HG03139 (cell line): ENCODE measurements around the gene EN2.
"Not testable (repeated sequence)": the region's sequence is repeated elsewhere in the genome, so short reads cannot be mapped to it uniquely, and the experiment has no call there.

Experiments used
- ATAC-seq: cut with Tn5 transposase; IDR thresholded peaks from one replicate; pipeline ENCODE4 v1.9.1; 2021; ENCODE audit not compliant: unreplicated experiment

Gene EN2

DNA sequence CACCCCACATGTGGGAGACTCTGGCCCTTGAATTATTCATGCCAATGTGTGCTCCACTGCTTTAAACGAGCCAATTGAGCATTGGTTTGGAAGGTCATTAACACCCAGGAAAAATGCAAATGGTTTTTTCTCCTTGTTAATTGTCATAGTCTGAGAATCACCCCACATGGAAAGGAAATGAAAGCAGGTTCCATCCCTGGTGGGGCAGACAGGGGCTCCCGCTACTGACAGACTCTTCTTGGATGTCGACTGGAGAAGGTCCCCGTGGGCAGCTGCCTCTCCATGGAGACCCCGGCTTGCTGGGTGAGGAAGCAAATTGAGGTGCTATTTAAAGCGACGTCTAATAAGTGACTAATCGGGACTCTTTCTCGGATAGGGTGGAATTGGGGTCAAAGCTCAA is 32.0 kb upstream of the EN2 start:
- ATAC-seq, result no peak

DNA sequence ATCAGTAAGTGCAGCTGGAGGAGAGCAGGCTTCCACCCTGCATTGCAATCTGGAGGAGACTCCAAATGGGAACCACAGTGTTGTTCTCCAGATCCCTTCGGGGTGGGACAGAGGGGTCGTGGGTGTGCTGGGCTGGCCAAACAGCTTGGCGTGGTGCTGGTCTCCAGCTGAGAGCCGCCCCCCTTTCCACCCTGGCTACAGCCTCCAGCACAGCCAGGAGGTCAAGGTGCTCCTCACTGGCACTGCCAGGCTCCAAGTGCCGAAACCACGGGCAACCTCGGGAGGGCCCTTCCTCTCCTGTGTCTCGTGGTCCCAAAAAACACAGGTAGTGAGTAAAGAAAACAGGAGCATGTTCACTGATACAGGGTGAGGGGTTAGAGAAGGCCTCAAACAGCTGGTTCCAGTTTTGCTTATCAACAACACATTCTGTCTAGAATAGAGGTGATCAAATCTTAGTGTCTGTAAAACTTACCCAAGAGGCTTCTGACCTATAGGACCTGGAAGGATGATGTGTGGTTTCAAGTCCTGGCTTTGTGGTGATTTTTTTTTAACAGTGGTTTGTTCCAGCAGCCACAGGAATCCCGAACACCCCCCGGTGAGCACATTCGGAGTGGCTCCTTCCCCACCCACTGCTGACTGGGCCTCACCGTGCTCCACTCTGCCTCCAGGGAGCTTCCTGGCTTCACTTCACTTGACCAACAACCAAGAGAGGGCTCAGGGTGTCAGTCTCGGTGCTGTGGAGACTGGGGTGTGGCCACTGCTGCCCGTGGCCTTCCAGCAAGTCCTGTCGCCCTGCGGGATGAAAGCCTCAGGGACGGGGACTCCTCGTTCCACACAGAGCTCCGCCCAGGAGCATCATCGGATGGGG is 31.2 kb upstream of the EN2 start:
- ATAC-seq, result no peak

DNA sequence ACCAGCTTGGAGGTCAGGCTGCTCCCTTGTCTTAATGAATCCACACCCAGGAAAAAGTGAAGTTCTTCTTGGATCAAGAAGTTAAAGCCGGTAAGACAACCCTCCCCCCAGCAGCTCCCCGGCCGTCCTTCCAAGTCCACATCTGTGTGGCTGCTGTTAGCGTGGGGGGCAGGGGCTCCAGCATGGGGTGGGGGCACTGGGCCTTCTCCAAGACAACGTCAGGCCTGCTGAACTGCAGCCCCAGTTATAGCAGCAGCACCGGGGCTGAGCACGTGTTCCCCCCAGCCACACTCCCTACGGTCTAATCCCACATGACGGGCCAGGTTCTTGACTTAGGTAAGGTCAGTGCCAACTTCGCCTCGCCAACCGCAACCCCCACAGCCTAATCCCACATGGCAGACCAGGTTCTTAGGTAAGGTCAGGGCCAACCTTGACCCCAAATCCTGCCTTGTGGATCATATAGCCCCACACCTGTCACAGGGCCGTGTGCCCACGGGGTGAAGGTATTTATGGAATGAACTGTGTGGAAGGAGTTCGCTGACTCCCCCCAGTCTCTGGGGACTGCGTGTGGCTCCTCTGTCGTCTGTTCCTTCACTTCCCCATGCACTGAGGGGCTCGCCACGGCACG is 30.4 kb upstream of the EN2 start:
- ATAC-seq, result no peak

DNA sequence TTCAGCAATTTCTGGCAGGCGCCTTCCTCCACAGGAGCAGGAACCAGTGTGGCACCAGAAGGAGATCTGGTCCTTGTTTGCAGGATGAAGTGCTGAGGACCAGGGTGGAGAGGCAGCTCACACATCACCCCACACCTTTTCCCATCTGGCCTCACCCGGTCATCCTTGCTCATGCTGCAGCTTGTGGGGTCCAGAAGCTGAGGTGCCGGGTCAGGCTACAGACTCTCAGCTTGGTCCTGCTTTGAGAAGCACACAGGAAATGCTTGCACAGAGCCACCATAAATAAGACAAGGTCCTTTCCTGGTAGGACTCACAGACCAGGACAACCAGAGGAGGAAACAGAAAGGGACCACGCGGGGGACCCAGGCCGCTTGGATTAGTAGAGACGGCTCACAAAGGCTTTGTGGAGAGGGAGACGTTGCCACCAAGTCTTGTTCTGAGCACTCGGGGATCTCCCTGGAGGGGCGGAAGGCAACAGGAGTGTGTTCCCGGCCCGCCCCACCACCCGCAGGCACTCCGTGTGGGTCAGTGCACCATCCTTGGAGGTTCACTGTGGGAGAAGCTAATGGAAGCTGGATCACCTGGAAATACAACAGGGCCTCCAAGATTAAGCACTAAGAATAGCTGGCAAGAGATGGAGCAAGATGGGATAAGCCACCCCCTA is 29.6 kb upstream of the EN2 start:
- no peak for ATAC-seq

DNA sequence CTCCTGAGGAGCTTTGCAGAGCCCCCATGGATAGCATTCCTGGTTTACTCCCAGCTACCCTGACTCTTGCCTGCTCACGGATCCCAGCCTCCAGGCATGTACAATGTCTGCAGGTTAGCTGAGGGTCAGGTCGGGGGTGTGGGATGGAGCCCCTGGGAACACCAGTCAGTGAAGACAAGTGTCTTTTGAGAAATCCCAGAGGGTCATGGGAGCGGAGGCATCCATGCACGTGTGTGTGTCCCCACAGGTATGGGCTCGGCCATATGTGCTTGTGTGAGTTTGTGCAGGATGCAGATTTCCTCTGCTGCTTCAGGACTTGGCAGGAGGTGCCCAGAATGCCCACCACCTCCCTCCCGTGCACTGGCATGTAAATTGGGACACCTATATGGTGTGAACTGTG is 28.3 kb upstream of the EN2 start:
- ATAC-seq, result no peak

DNA sequence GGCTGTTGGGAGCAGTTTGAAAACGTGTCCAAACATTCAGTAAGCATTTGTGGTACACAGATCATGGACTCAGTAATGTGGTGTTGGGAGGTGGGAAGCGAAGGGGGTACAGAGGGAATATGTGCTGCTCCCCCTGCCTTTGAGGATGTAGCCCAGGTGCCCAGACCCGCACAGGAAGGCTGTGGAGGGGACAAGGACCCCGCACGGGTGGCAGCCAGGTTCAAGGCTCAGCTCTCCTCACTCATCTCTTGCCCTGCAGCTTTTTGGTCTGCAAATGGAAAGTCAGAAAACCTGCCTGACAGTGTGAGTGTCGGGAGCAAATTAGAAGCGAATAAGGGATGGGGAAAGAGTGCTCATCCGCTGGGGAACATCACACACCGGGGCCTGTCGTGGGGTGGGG is 27.3 kb upstream of the EN2 start:
- no peak for ATAC-seq

DNA sequence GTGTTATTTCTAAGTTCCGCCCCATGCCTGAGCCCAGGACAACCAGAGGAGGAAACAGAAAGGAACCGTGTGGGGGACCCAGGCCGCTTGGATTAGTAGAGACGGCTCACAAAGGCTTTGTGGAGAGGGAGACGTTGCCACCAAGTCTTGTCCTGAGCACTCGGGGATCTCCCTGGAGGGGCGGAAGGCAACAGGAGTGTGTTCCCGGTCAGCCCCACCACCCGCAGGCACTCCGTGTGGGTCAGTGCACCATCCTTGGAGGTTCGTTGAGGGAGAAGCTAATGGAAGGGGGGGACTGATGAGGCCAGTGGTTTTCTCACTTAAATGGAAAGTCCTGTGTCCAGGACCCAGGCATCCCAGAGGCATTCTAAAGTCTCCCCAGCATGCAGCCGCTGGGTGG is 26.7 kb upstream of the EN2 start:
- ATAC-seq, result no peak

DNA sequence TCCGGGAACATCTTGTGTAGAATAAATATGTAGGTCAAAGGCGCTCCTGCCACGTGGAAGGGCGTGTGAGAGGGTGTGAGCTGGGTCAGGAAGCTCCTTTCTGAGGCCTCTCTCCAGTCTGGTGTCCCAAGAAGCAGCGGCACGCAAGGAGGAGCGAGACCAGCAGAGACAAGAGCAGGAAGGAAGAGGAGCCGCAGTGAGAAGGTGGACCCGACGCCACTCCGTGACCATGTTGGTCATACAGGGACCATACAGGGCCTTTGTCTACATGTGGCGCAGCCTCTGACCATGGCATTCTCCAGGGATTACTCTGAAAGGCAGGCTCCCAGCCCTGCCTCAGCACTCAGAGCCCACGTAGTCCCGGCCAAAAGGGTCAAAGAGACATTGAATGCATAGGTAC is 26.2 kb upstream of the EN2 start:
- no peak for ATAC-seq

DNA sequence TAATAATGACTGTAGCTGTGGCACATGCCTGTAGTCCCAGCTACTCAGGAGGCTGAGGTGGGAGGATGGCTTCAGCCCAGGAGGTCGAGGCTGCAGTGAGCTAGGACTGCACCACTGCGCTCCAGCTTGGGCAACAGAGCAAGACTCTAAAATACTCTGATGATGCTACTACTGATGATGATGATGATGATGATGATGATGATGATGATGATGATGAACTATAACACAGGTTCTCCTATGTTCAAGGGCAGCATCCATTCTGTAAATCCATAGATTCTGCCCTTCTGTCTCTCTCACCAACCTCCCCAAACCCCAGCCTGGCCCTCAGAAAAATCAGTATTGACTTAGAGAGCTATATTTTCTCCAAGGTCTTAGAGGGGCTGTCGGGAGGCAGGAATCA is 22.8 kb upstream of the EN2 start:
- no peak for ATAC-seq

DNA sequence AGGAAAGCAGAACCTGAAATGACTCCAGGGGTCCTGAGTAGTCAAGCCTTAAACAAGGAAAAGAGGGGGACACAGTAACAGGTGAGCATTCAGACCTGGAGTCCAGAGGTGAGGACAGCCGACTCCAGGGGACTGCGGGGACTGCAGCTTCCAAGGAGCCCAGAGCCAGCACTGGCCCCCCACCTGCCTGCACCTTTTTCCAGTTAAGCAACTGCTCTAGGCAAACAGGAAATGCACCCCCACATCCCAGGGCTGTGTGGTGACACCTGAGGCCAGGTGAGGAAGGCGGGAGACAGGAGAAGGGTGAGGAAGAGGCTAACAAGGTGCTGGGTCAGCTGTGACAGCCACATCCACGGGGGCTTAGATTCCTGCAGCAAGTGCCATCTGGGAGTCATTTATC is 20.1 kb upstream of the EN2 start:
- ATAC-seq, result no peak

DNA sequence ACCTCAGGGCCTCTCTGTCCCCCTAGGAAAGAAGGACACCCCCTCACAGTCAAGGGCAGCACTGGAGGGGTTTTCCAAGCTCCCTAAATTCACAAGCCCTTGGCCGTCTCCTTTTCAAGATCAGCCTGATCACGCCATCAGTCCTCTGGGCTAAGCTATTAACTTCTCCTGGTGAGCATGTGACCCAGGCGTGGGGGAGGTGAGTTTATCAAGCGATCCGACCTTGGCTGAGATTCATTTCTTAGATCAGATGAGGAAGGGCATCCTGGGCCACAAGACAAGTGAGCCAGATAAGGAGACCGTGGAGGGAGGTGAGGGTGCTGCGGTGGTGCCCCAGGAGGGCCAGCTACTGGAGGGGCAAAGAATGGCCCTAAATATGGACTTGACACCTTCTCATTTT is 19.2 kb upstream of the EN2 start:
- no peak for ATAC-seq

DNA sequence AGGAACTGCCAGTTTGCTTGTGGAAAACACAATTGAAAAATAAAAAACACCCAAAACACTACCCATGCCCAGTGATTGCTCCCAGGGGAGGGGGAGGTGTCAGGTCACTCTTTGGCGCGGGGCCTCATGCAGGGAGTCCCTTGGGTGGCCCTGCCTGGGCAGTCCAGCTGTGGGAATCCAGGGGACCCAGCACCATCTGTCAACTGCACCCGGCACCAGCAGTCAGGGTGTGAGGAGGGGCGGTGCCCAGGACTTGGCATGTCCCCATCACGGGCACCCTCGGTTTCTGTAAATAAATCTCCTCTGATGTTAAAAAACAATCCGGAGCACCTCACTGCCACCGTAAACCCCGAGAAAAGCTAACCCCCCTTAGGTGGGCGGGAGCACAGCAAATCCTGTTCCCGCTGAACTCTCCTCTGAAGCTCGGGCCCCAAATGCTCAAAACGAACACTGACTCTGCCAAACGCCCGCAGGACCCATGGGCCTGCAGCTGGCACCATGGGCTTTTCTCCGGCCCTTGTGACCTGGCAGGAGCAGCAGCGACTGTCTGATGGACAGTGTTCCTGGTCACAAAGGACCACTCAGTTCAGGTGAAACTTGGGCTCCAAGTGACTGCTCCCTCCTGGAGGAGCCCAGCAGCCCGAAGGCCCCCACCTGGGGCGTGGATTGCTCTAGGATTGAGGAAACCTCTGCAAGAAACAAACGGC is 18.5 kb upstream of the EN2 start:
- no peak for ATAC-seq

DNA sequence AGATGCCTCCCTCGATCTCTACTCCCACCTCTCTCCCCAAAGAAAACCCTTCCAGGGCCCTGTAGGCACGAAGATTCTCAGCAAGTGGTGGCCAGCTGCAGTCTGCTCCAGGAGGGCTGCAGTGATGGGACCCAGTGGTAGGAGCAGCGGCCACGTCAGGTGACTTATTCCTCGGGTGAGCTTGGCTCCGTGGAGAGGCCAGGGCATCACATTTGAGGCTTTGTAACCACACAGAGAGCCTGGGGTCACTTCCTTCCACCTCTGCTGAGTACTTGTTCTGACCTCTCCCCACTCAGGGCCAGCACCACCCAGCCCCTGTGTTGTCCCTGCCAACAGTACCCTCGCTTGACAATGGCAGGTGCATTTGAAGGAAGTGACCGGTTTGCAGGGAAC is 17.9 kb upstream of the EN2 start:
- no peak for ATAC-seq

DNA sequence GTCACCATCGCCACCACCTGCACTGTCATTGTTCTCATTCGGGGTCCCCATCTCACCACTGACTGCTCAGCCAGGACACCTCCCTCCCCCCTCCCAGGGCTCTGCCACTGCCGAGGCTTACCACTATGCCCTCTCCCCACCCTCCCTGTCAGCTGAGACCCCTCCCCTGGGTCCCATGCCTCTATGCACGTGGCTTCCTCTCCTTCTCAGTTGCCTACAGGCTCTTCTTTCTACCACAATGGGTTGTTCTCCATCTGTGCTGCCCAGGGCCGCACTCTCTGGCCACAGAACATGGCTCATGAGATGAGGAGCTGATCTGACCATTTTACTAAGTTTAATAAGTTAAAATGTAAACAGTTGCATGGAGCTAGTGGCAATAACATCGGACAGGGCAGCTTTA is 16.1 kb upstream of the EN2 start:
- ATAC-seq, result no peak

DNA sequence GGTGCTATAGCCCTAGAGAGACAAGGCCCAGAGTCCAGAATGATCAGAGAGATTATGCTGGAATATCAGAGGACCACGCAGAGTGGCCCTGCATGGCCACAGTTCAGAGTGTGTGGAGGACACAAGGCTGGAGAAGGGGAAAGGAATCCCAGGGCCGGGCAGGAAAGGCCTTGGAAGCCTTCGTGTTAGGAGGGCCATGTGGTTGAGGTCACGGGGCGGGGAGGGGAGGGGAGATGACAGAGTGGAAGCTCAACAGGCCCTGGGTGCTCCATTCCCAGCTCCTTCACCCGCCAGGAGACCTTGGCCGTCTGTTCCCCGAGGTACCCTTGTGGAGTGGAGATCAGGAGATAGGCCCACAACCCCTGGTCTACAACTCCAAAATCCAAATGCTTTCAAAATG is 13.2 kb upstream of the EN2 start:
- ATAC-seq, result no peak

DNA sequence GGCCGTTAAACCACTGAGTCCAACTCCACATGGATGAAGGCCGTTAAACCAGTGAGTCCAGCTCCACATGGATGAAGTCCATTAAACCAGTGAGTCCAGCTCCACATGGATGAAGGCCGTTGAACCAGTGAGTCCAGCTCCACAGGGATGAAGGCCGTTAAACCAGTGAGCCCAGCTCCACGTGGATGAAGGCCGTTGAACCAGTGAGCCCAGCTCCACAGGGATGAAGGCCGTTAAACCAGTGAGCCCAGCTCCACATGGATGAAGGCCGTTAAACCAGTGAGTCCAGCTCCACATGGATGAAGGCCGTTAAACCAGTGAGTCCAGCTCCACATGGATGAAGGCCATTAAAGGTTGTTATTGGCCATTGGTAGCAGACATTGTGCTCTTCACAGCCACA is 12.3 kb upstream of the EN2 start:
- ATAC-seq, result not testable (repeated sequence)

DNA sequence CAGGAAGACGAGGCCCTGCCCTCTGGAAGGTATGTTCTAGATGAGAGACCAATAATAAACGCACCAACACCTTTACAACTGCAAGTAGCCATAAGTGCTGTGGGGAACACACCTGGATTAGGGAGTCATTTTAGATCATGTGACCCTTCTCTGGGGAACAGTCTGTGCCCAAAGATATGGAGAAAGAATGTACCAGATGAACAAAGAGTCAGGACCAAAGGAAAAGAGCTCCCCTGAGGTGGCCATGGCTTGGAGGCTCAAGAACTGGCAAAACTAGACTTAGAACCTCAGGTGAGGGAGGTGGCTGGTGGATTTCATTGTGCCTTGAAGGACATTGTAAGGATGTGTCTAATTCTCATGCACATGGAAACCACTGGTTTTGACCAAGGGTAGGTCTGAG is 10.3 kb upstream of the EN2 start:
- ATAC-seq, result no peak

DNA sequence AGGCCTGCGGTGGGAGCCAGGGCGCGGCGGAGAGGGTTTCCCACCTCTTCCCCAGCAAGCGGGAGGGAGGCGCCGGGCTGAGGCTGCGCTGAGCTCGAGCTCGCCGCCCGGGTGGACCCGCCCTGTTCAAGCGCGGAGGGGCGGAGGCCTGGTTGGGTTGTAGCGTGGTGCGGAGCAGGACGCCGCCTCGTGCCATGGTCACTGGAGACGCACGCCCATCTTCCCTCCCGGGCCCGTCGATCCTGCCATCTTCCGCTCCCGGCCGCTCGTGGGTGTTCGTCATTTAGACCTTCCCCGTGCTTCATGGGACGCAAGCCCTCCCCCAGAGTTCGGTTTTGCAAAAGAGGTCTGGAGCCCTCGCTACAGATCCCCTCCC is 9.3 kb upstream of the EN2 start:
- ATAC-seq, result no peak

DNA sequence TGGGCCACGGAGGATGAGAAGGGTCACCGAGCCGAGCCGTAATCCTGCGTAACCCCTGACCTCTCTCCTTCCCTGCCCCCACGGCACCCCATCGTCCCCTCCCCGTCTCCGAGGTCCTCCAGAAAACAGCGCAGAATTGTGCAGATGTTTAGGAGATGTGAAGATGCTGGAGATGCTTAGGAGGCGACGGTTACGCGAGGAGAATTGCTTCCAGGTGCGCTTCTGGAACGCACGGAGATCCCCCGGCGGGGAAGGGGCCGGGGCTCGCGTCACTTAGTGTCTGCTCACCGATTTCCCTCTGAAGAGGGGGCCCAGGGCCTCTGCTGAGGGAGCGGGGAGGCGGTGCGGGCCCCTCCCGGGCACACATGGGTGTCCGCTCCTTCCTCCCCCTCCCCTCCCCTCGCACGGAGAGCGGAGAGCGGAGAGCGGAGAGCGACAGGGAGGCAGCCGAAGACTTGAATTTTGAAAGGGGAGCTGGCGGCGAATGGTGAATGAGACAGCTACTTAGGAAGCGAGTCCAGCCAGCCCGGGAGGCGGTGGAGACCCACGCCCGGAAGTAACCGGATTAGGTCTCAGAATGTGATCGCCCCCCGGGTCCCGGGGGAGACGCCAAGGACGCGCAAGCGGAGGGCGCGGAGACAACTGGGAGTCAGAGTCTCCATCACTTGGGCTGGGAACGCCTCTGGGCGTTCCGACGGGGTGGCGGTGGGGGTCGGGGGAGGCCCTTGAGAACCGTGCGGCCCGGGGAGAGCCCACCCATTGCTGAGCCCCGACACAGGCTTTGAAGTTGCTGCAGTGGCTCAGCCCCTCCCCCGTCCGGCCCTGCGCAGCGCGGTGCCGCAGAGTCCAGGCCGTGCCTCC is 8.7 kb upstream of the EN2 start:
- ATAC-seq, result no peak

DNA sequence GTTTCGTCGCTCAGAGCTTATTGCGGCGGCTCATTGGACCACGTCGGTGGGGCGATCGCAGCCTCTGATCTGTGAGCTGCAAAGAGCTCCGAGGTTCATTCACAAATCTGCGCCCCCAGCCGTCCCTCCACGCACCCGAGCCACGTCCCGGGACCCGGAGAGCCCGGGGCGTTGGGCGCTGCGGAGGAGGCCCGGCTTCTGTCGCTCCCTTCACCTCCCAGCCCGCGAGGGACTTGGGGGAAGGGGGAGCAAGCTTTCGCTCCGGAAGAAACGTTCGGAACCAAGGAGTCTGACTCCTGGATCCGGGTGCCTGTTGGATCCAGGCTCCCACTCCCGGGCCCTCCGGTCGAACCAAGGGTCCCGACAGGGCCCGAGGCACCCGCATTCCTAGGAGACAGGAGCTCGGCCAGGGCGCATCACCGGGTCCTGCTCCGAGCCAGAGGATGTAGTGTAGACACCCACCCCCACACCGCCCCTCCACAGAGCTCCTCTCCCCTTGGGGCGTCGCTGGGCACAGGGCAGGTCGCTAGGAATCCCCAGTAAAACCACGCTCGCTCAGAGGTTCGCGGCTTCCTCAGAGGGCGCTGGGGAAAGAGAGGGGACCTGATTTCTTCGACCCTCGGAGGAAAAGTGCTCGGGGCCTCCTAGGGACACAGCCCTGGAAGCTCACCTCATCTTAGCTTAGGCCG is 7.9 kb upstream of the EN2 start:
- ATAC-seq, result no peak
